C4-2B (cell line): ENCODE data around the gene PRKACB.
"Not testable (repeated sequence)": the region's sequence is repeated elsewhere in the genome, so short reads cannot be mapped to it uniquely, and the experiment has no call there.

Experiments
- H3K27ac ChIP-seq: fragments of 450-650 bp; 2 replicates; pipeline ENCODE4 v1.5.1; 2017
- ZFX ChIP-seq: fragments of 450-650 bp; IDR thresholded peaks from 2 replicates; pipeline ENCODE4 v1.6.1; 2017
- TF ChIP-seq, protein P1 (sequence below): fragments of 450-650 bp; conservative IDR thresholded peaks from 2 replicates; pipeline ENCODE4 v1.5.1; 2017; ENCODE audit warnings: mild to moderate bottlenecking

The PRKACB gene

DNA sequence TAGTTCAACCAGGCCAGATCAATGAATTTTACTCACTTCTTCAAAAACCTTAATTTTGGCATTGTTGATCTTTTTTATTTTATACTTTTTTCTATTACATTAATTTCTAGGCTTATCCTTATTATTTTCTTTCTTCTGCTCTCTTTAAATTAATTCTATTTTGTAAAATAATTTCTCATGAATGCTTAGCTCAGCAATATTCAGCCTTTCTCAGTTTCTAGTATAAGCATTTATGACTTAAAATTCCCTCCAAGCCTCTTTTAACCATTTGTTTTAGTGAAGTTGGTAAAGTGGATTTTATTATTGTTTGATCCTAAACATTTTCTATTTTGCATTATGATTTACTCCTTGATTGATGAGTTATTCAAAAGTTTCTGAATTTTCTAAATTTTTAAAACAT lies 136.8 kb downstream of the PRKACB start:
- no peak overlapping the region for H3K27ac ChIP-seq
- TF ChIP-seq, protein P1, sequence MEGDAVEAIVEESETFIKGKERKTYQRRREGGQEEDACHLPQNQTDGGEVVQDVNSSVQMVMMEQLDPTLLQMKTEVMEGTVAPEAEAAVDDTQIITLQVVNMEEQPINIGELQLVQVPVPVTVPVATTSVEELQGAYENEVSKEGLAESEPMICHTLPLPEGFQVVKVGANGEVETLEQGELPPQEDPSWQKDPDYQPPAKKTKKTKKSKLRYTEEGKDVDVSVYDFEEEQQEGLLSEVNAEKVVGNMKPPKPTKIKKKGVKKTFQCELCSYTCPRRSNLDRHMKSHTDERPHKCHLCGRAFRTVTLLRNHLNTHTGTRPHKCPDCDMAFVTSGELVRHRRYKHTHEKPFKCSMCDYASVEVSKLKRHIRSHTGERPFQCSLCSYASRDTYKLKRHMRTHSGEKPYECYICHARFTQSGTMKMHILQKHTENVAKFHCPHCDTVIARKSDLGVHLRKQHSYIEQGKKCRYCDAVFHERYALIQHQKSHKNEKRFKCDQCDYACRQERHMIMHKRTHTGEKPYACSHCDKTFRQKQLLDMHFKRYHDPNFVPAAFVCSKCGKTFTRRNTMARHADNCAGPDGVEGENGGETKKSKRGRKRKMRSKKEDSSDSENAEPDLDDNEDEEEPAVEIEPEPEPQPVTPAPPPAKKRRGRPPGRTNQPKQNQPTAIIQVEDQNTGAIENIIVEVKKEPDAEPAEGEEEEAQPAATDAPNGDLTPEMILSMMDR = no peak
- TF ChIP-seq ZFX = no peak

DNA sequence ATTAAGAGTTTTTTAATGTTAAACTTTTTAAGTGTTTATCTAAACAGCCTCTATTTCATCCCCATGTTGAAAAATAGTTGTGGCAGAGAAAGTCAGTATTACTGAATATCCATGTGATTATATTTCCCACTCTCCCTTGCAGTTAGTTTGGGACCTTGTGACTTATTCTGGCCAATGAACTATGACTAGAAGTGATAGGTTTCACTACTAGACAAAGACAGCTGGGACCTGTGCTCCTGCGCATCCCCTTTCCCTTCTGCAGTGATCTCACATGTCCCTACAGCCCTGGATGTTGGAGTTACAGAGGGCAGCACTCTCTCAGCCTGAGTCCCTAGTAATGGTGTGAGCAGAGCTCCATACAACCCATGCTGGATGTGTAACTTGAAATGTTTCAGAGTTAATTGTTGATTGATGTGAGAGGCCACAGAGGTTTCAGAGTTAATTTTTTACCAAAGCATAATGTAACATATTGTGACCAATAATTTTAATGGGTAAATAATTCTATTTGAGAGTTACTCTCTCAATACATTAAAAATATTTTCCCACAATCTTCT lies 138.8 kb downstream of the PRKACB start:
- no peak for TF ChIP-seq ZFX
- TF ChIP-seq, protein P1 = no peak
- H3K27ac ChIP-seq = no peak overlapping the region

DNA sequence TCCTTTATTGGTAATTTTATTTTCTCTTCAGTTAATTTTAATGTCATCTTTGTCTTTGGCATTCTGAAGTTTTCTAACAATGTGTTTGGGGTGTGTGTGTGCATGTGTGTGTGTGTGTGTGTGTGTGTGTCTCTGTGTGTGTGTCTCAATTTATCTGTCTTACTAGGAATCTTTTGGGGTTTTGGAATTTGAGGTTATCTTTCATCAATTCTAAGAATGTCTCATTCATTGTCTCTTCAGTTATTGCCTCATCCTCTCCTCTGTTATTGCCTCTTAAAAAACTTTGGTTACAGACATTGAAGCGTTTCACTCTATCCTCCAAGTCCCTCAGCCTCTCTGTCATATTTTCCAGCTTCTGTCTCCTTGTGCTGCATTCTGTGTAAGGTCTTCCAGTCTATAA lies 139.3 kb downstream of the PRKACB start:
- no peak overlapping the region for H3K27ac ChIP-seq
- TF ChIP-seq ZFX = no peak
- TF ChIP-seq, protein P1 = no peak

DNA sequence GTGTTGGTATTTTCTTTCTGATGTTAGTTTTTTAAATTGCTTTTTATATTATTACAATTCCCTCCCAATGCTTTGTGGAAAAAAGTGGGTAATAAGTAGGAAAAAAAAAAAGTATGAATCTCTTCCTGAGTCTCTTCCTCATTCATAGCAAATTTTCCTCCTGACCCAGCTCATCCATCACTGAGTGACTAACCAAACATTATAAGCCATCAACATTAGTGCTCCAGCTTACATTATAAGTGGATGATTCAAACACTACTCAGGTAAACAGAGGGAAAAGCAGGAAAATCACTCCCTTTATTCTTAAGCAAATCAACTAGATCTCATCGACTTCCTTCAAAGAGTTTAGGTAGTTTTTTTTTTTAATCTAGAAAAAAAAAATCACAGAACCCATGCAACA lies 142.0 kb downstream of the PRKACB start:
- no peak overlapping the region for H3K27ac ChIP-seq
- no peak for TF ChIP-seq ZFX
- TF ChIP-seq, protein P1 = no peak

DNA sequence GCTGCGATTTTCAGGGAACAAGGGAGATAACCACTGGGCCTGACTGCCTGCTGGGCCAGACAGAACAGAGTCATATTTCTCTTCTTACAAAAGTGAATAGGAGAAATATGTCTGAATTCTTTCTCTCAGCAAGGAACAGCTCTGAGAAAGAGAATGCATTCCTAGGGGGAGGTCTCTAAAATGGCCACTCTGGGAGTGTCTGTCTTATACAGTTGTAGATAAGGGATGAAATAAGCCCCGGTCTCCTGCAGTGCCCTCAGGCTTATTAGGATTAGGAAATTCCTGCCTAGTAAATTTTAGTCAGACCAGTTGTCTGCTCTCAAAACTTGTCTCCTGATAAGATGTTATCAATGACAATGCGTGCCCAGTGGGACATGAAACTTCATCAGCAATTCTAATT lies 143.3 kb downstream of the PRKACB start:
- not testable (repeated sequence) for H3K27ac ChIP-seq
